HepG2 (cell line): ENCODE measurements around the gene VRK3. TPM values are rescaled to one million over a fixed set of nuclear protein-coding genes. Genes with fewer than 3 reads are reported as not detected.

Source experiments
- AKAP8 ChIP-seq: sonication (generic); formaldehyde crosslinking; IDR thresholded peaks from 2 replicates; pipeline ENCODE4 v1.5.1; 2020; ENCODE audit warnings: mild to moderate bottlenecking, missing genetic modification reagents
- ARID4A ChIP-seq: sonication (generic); formaldehyde crosslinking; IDR thresholded peaks from 2 replicates; pipeline ENCODE4 v1.5.0; 2020; ENCODE audit warnings: mild to moderate bottlenecking, missing genetic modification reagents, borderline replicate concordance
- ASH2L ChIP-seq: fragments of 300-600, 200-600 bp; sonication (generic); IDR thresholded peaks from 2 replicates; pipeline ENCODE4 v1.7.0; 2017; ENCODE audit warnings: low read depth, mild to moderate bottlenecking, moderate library complexity, mixed read lengths, low read length; ENCODE audit not compliant: insufficient read length
- DNMT1 ChIP-seq: sonication (generic); formaldehyde crosslinking; IDR thresholded peaks from 2 replicates; pipeline ENCODE4 v1.5.1; 2020; ENCODE audit warnings: mild to moderate bottlenecking, missing genetic modification reagents
- DRAP1 ChIP-seq: IDR thresholded peaks from 2 replicates; pipeline ENCODE4 v1.6.1; 2016; ENCODE audit warnings: missing genetic modification reagents, missing compliant biosample characterization
- ETS1 ChIP-seq: sonication (generic); formaldehyde crosslinking; IDR thresholded peaks from 2 replicates; pipeline ENCODE4 v1.4.0; 2020; ENCODE audit warnings: missing genetic modification reagents
- EZH2 ChIP-seq: conservative IDR thresholded peaks from 2 replicates; pipeline ENCODE4 v1.6.1; 2012; ENCODE audit warnings: mild to moderate bottlenecking, low read depth, low read length, moderate library complexity
- MIXL1 ChIP-seq: IDR thresholded peaks from 2 replicates; pipeline ENCODE4 v1.6.1; 2016
- RFX1 ChIP-seq: fragments of 450-650 bp; IDR thresholded peaks from 2 replicates; pipeline ENCODE4 v1.6.1; 2017
- RFX5 ChIP-seq: IDR thresholded peaks from 2 replicates; pipeline ENCODE4 v1.6.1; 2011; ENCODE audit warnings: low read depth, low read length, improper control_type of control experiment
- SRSF4 ChIP-seq: fragments of 200-400 bp; formaldehyde crosslinking; IDR thresholded peaks from one replicate; pipeline ENCODE4 v1.6.1; 2018; ENCODE audit warnings: mild to moderate bottlenecking, low read depth, low read length, moderate library complexity; ENCODE audit not compliant: poor library complexity, severe bottlenecking
- ZFP37 ChIP-seq: sonication (generic); formaldehyde crosslinking; IDR thresholded peaks from 2 replicates; pipeline ENCODE4 v1.4.0; 2020; ENCODE audit warnings: missing genetic modification reagents, borderline replicate concordance
- ZFP41 ChIP-seq: sonication (generic); formaldehyde crosslinking; IDR thresholded peaks from 2 replicates; pipeline ENCODE4 v1.4.0; 2020; ENCODE audit warnings: mild to moderate bottlenecking, missing genetic modification reagents, borderline replicate concordance
- ZHX1 ChIP-seq: sonication (generic); formaldehyde crosslinking; IDR thresholded peaks from 2 replicates; pipeline ENCODE4 v1.8.1; 2022; ENCODE audit warnings: low read depth, mild to moderate bottlenecking, missing genetic modification reagents
- ZNF160 ChIP-seq: sonication (generic); formaldehyde crosslinking; IDR thresholded peaks from 2 replicates; pipeline ENCODE4 v1.8.0; 2022; ENCODE audit warnings: mild to moderate bottlenecking, inconsistent platforms, missing genetic modification reagents
- ZNF720 ChIP-seq: sonication (generic); formaldehyde crosslinking; IDR thresholded peaks from 2 replicates; pipeline ENCODE4 v1.4.0; 2020; ENCODE audit warnings: missing genetic modification reagents
- polyA plus RNA-seq, 8 experiments: library from polyadenylated mRNA; depleted of rRNA in 3 of 8; stranded (reverse) in 7 of 8; unstranded in 1 of 8; fragments of >200 nt; fragmentation: Illumina TruSeq in 4 of 8; extraction: Trizol in 4 of 8; gene quantifications; 2 replicates each; pipeline versions ENCODE4 v1.2.1 to v1.2.3, GENCODE V29; 2011 to 2016; ENCODE audit warnings: low read depth in 4 of 8, missing spikeins in 1 of 8, mixed read lengths in 1 of 8; ENCODE audit not compliant: insufficient read depth in 1 of 8
- total RNA-seq, 5 experiments: library from RNA; depleted of rRNA; stranded (reverse); fragments of >200 nt; fragmentation: Illumina TruSeq; extraction: Trizol; gene quantifications; 2 replicates each; pipeline ENCODE4 v1.2.3, GENCODE V29; 2016; ENCODE audit warnings: low read depth in 1 of 5
- TF ChIP-seq, protein P1 (sequence below): sonication (generic); formaldehyde crosslinking; IDR thresholded peaks from 2 replicates; pipeline ENCODE4 v1.5.1; 2020; ENCODE audit warnings: missing genetic modification reagents, mild to moderate bottlenecking, borderline replicate concordance

Gene VRK3
- total and polyA plus RNA-seq, 2 of the 13 experiments (the other 11 are each of a cell fraction or from before 2014, with no cell fraction given): 23.8 to 28.3 TPM

GRCh38 chr19:49929121-49929610 lies 96.0 kb downstream of the VRK3 start, which contains the start of the genes ATF5 and NUP62 (continued):
- TF ChIP-seq ZHX1 (CRISPR knock-in tag) (no peak), ZNF160 (peak; percentile 78; the same call in 1 of the 2 replicates), DNMT1 (peak; percentile 27), MIXL1 (CRISPR knock-in tag) (no peak; the same call in 1 of the 2 replicates), SRSF4 (no peak), ETS1 (0 out of 2 replicates have a peak, but pooled peaks have one; percentile 64), ZNF720 (CRISPR knock-in tag) (no peak), EZH2 (no peak), ZFP41 (CRISPR knock-in tag) (peak; percentile 69; the same call in 1 of the 2 replicates), ASH2L (peak; percentile 82), ZFP37 (CRISPR knock-in tag) (peak; percentile 65; the same call in 1 of the 2 replicates), RFX1 (no peak), AKAP8 (CRISPR knock-in tag) (0 out of 2 replicates have a peak, but pooled peaks have one; percentile 61), DRAP1 (CRISPR knock-in tag) (no peak), ARID4A (CRISPR knock-in tag) (peak; percentile 86; the same call in 1 of the 2 replicates), RFX5 (no peak)
- TF ChIP-seq, protein P1, sequence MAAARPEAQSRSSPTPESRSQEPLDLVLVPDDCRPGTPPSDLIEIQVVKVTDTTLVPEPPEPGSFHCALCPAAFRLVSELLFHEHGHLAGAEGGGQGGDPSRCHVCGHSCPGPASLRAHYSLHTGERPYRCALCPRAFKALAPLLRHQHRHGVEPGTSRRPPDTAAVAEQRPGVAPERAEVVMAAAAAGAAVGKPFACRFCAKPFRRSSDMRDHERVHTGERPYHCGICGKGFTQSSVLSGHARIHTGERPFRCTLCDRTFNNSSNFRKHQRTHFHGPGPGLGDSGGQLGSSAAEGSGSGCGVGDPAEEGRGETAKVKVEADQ (CRISPR knock-in tag): no peak
